HepG2 (cell line): ENCODE data around the gene LMOD1. TPM values are rescaled to one million over a fixed set of nuclear protein-coding genes. Genes with fewer than 3 reads are reported as not detected.

ENCODE experiments used
- BORCS8-MEF2B ChIP-seq: sonication (generic); formaldehyde crosslinking; IDR thresholded peaks from 2 replicates; pipeline ENCODE4 v1.8.0; 2022; ENCODE audit warnings: mild to moderate bottlenecking, missing genetic modification reagents
- CCDC6 ChIP-seq: sonication (generic); formaldehyde crosslinking; IDR thresholded peaks from 2 replicates; pipeline ENCODE4 v1.8.1; 2022; ENCODE audit warnings: mild to moderate bottlenecking, missing genetic modification reagents, moderate library complexity
- DNMT1 ChIP-seq: sonication (generic); formaldehyde crosslinking; IDR thresholded peaks from 2 replicates; pipeline ENCODE4 v1.5.1; 2020; ENCODE audit warnings: mild to moderate bottlenecking, missing genetic modification reagents
- ELF1 ChIP-seq: sonication (generic); formaldehyde crosslinking; IDR thresholded peaks from 2 replicates; pipeline ENCODE4 v1.4.0; 2020; ENCODE audit warnings: missing genetic modification reagents
- FLYWCH1 ChIP-seq: sonication (generic); formaldehyde crosslinking; IDR thresholded peaks from 2 replicates; pipeline ENCODE4 v1.8.1; 2023; ENCODE audit warnings: mild to moderate bottlenecking, missing genetic modification reagents
- FOXC1 ChIP-seq: sonication (generic); formaldehyde crosslinking; IDR thresholded peaks from 2 replicates; pipeline ENCODE4 v1.8.0; 2022; ENCODE audit warnings: mild to moderate bottlenecking, missing genetic modification reagents, borderline replicate concordance
- GABPB1 ChIP-seq: IDR thresholded peaks from 2 replicates; pipeline ENCODE4 v1.6.1; 2016; ENCODE audit warnings: mild to moderate bottlenecking, missing genetic modification reagents, moderate library complexity, missing compliant biosample characterization
- GATAD1 ChIP-seq: IDR thresholded peaks from 2 replicates; pipeline ENCODE4 v1.6.1; 2016; ENCODE audit warnings: missing genetic modification reagents, missing compliant biosample characterization
- HDAC2 ChIP-seq: sonication (generic); formaldehyde crosslinking; IDR thresholded peaks from 2 replicates; pipeline ENCODE4 v1.4.0; 2020; ENCODE audit warnings: missing genetic modification reagents
- HMG20B ChIP-seq: conservative IDR thresholded peaks from 2 replicates; pipeline ENCODE4 v1.6.1; 2016; ENCODE audit warnings: missing genetic modification reagents, missing compliant biosample characterization
- KDM1A ChIP-seq: IDR thresholded peaks from 2 replicates; pipeline ENCODE4 v1.6.1; 2016; ENCODE audit warnings: missing compliant biosample characterization
- KDM5B ChIP-seq: sonication (generic); formaldehyde crosslinking; IDR thresholded peaks from 2 replicates; pipeline ENCODE4 v1.4.0; 2020; ENCODE audit warnings: missing genetic modification reagents, mild to moderate bottlenecking, borderline replicate concordance
- KLF6 ChIP-seq: IDR thresholded peaks from 2 replicates; pipeline ENCODE4 v1.8.0; 2016; ENCODE audit warnings: missing biosample characterization, missing genetic modification reagents
- NFKB2 ChIP-seq: sonication (generic); formaldehyde crosslinking; IDR thresholded peaks from 2 replicates; pipeline ENCODE4 v1.4.0; 2020; ENCODE audit warnings: missing genetic modification reagents, borderline replicate concordance
- NR1H2 ChIP-seq: sonication (generic); formaldehyde crosslinking; IDR thresholded peaks from 2 replicates; pipeline ENCODE4 v1.8.1; 2022; ENCODE audit warnings: low read depth, missing genetic modification reagents, borderline replicate concordance
- RXRB ChIP-seq: IDR thresholded peaks from 2 replicates; pipeline ENCODE4 v1.6.1; 2016; ENCODE audit warnings: borderline replicate concordance, missing genetic modification reagents, missing compliant biosample characterization
- TFAP4 ChIP-seq: sonication (generic); IDR thresholded peaks from 2 replicates; pipeline ENCODE4 v1.6.1; 2016; ENCODE audit warnings: low read depth, borderline replicate concordance
- TSC22D2 ChIP-seq: sonication (generic); formaldehyde crosslinking; IDR thresholded peaks from 2 replicates; pipeline ENCODE4 v1.5.1; 2020; ENCODE audit warnings: missing genetic modification reagents, mild to moderate bottlenecking, borderline replicate concordance
- ZFP90 ChIP-seq: sonication (generic); formaldehyde crosslinking; IDR thresholded peaks from 2 replicates; pipeline ENCODE4 v1.8.0; 2022; ENCODE audit warnings: missing genetic modification reagents, mild to moderate bottlenecking, inconsistent platforms, borderline replicate concordance
- ZNF12 ChIP-seq: sonication (generic); formaldehyde crosslinking; IDR thresholded peaks from 2 replicates; pipeline ENCODE4 v1.5.0; 2020; ENCODE audit warnings: missing genetic modification reagents
- ZNF142 ChIP-seq: sonication (generic); formaldehyde crosslinking; IDR thresholded peaks from 2 replicates; pipeline ENCODE4 v1.4.0; 2020; ENCODE audit warnings: missing genetic modification reagents
- ZNF441 ChIP-seq: sonication (generic); formaldehyde crosslinking; IDR thresholded peaks from 2 replicates; pipeline ENCODE4 v1.7.0; 2021; ENCODE audit warnings: missing genetic modification reagents, borderline replicate concordance
- ZNF570 ChIP-seq: sonication (generic); formaldehyde crosslinking; IDR thresholded peaks from 2 replicates; pipeline ENCODE4 v1.4.0; 2020; ENCODE audit warnings: mild to moderate bottlenecking, missing genetic modification reagents, borderline replicate concordance
- ZSCAN31 ChIP-seq: sonication (generic); formaldehyde crosslinking; IDR thresholded peaks from 2 replicates; pipeline ENCODE4 v1.5.0; 2020; ENCODE audit warnings: low read depth, mild to moderate bottlenecking, missing genetic modification reagents
- polyA plus RNA-seq, 8 experiments: library from polyadenylated mRNA; depleted of rRNA in 3 of 8; stranded (reverse) in 7 of 8; unstranded in 1 of 8; fragments of >200 nt; fragmentation: Illumina TruSeq in 4 of 8; extraction: Trizol in 4 of 8; gene quantifications; 2 replicates each; pipeline versions ENCODE4 v1.2.1 to v1.2.3, GENCODE V29; 2011 to 2016; ENCODE audit warnings: low read depth in 4 of 8, missing spikeins in 1 of 8, mixed read lengths in 1 of 8; ENCODE audit not compliant: insufficient read depth in 1 of 8
- total RNA-seq, 5 experiments: library from RNA; depleted of rRNA; stranded (reverse); fragments of >200 nt; fragmentation: Illumina TruSeq; extraction: Trizol; gene quantifications; 2 replicates each; pipeline ENCODE4 v1.2.3, GENCODE V29; 2016; ENCODE audit warnings: low read depth in 1 of 5

LMOD1 gene
- total and polyA plus RNA-seq, 2 of the 13 experiments (the other 11 are each of a cell fraction or from before 2014, with no cell fraction given), result not detected

DNA sequence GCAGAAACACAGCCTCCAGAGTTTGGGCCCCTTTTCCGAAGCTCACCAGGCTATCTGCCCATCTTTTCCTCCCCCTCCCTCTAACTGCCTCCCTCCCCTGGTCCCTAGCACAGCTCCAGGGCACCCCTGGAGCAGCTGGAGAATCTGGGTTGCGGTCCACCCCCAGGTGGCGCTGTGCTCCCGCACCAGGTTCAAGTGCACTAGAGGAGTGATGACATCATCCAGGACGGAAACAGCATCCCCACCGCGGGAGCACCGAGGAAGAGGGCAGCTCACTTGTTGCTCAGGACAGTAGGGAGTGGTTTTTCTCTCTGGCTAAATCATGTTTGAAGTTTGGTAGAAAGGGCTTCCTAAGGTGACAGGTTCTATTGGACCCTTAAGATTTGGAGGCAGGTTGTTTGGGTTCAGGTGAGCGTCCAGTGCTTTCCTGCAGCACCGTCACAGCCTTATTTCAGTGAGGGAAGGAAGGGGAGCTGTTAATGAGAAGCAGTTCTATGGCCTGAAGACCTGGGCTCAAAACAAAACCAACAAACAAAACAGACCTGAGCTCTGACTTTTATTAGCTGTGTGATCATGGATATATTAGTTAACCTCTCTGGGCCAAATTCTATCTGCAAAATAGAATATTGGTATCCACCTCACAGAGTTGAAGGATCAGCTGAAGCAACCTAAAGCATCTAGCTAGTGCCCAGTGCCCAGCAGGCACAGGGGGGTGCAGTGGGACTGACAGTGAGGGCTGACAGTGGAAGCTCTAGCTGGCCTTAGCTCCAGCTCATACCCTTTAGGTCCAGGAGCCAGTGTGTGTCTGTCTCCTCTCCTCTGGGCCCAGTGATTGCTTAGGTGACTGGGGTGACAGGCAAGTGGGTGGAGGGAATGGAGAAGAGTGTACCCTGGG is 50.2 kb downstream of the LMOD1 start (continued):
- no peak for TF ChIP-seq ZNF142 (CRISPR knock-in tag)
- TF ChIP-seq DNMT1, result no peak
- peak; percentile 51; the same call in 1 of the 2 replicates for TF ChIP-seq KDM5B (CRISPR knock-in tag)
- TF ChIP-seq TSC22D2, result 0 out of 2 replicates have a peak, but pooled peaks have one; percentile 65
- TF ChIP-seq ZNF570 (CRISPR knock-in tag), result no peak
- no peak for TF ChIP-seq NR1H2 (CRISPR knock-in tag)
- TF ChIP-seq ZNF12 (CRISPR knock-in tag), result no peak
- TF ChIP-seq TFAP4, result peak; percentile 63; the same call in 1 of the 2 replicates
- TF ChIP-seq GATAD1 (CRISPR knock-in tag), result 0 out of 2 replicates have a peak, but pooled peaks have one; percentile 31
- peak; percentile 42; the same call in 1 of the 2 replicates for TF ChIP-seq ELF1
- 0 out of 2 replicates have a peak, but pooled peaks have one; percentile 48 for TF ChIP-seq BORCS8-MEF2B (CRISPR knock-in tag)
- peak; percentile 22; the same call in 1 of the 2 replicates for TF ChIP-seq ZFP90
- peak; percentile 63; the same call in 1 of the 2 replicates for TF ChIP-seq NFKB2 (CRISPR knock-in tag)
- TF ChIP-seq GABPB1 (CRISPR knock-in tag), result peak; percentile 64
- TF ChIP-seq HDAC2 (CRISPR knock-in tag), result peak; percentile 34; the same call in 1 of the 2 replicates
- TF ChIP-seq ZSCAN31 (CRISPR knock-in tag), result no peak
- TF ChIP-seq FOXC1 (CRISPR knock-in tag), result no peak; the same call in 1 of the 2 replicates
- no peak for TF ChIP-seq KLF6 (CRISPR knock-in tag)
- TF ChIP-seq HMG20B (CRISPR knock-in tag), result no peak
- peak; percentile 34; the same call in 1 of the 2 replicates for TF ChIP-seq KDM1A (CRISPR knock-in tag)
- peak; percentile 36; the same call in 1 of the 2 replicates for TF ChIP-seq RXRB (CRISPR knock-in tag)
- TF ChIP-seq FLYWCH1 (CRISPR knock-in tag), result no peak
- TF ChIP-seq CCDC6 (CRISPR knock-in tag), result no peak
- peak; percentile 75; the same call in 1 of the 2 replicates for TF ChIP-seq ZNF441 (CRISPR knock-in tag)
